Measurements from ENCODE around the gene TNNT2. TPM values are rescaled to one million over a fixed set of nuclear protein-coding genes. Genes with fewer than 3 reads are reported as not detected.
A peak's percentile ranks its signal among the peaks of the same experiment; 100 is the strongest.

The TNNT2 gene
- total RNA-seq, 4 donors from 2014 or later = 1.3 to 6.1 (median 1.8) TPM

GRCh38 chr1:201332616-201333335 lies 44.7 kb downstream of the TNNT2 start:
- no peak for TF ChIP-seq CTCF (IDR thresholded peaks at IDR 0.05)
- no peak for TF ChIP-seq POLR2A (IDR thresholded peaks at IDR 0.05)
- 86 to 88% methylated on average over 7 of the region's 10 CpGs for WGBS, 2 donors
- intact Hi-C loops (cut with DNase I) = no loop called here
- peak overlapping the region in 2 of 4 donors; percentile 76 to 79 for H3K27ac ChIP-seq
- H3K4me1 ChIP-seq = peaks cover 4 to 86% (median 5%) of the 10 kb centered on the region in 3 donors
- no peaks in the 10 kb centered on the region for H3K27me3 ChIP-seq
- no peaks in the 10 kb centered on the region for H3K9me3 ChIP-seq
- no peak for DNase-seq
- H3K36me3 ChIP-seq = peaks cover 0 to 50% (median 9%) of the 10 kb centered on the region in 3 donors
- no peak overlapping the region for H3K4me3 ChIP-seq

DNA sequence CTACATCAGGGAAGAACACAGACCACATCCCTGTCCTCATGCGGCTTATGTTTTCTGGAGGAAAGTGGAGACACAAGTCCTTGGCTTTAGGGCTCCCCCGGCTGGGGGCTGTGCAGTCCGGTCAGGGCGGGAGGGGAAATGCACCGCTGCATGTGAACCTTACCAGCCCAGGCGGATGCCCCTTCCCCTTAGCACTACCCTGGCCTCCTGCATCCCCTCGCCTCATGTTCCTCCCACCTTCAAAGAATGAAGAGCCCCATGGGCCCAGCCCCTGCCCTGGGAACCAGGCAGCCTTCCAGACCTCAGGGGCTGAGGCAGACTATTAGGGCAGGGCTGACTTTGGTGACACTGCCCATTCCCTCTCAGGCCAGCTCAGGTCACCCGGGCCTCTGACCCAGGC lies 45.5 kb downstream of the TNNT2 start:
- 85 to 86% methylated on average over 4 of the region's 8 CpGs for WGBS, 2 donors
- no peaks in the 10 kb centered on the region for H3K9me3 ChIP-seq
- no peak for DNase-seq
- no peaks in the 10 kb centered on the region for H3K27me3 ChIP-seq
- TF ChIP-seq CTCF (IDR thresholded peaks at IDR 0.05) (no peak), POLR2A (IDR thresholded peaks at IDR 0.05) (no peak)
- peaks cover 4 to 94% (median 10%) of the 10 kb centered on the region in 3 donors for H3K4me1 ChIP-seq
- H3K27ac ChIP-seq = peak overlapping the region in 2 of 4 donors; percentile 76 to 79
- H3K4me3 ChIP-seq = no peak overlapping the region
- H3K36me3 ChIP-seq = peaks cover 0 to 57% (median 9%) of the 10 kb centered on the region in 3 donors
- intact Hi-C loops (cut with DNase I) = no loop called here

GRCh38 chr1:201331166-201331565 lies 46.3 kb downstream of the TNNT2 start:
- Histone ChIP-seq H3K4me3 (no peak overlapping the region), H3K36me3 (peaks cover 3 to 66% (median 9%) of the 10 kb centered on the region in 3 donors), H3K27me3 (no peaks in the 10 kb centered on the region), H3K27ac (peak overlapping the region in 2 of 4 donors; percentile 13 to 76), H3K4me1 (peaks cover 4 to 100% (median 12%) of the 10 kb centered on the region in 3 donors), H3K9me3 (no peaks in the 10 kb centered on the region)
- WGBS, 2 donors = 84 to 92% methylated on average over 6 of the region's 7 CpGs
- intact Hi-C loops (cut with DNase I) = no loop called here
- DNase-seq = no peak
- TF ChIP-seq CTCF (IDR thresholded peaks at IDR 0.05) = no peak
- no peak for TF ChIP-seq POLR2A (IDR thresholded peaks at IDR 0.05)

DNA sequence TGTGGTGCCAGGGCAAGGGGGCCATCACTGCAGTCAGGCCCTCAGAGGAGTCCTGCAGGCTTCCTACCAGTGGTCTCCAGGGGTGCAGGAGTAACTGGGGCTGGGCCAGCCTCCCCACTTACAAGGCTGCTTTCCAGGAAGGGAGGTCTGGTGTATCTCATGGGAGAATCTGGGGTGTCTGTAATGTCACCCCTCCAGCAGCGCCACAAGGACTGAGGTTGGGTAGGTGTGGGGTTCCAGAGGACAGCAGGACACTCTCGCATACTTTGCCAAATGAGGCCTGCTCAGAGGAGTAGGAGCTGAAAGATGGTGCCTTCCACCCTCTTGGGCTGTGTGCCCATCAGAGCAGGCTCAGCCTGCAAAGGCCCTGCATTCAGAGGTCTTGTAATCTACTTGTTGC lies 46.9 kb downstream of the TNNT2 start:
- TF ChIP-seq CTCF (IDR thresholded peaks at IDR 0.05) (no peak), POLR2A (IDR thresholded peaks at IDR 0.05) (no peak)
- Histone ChIP-seq H3K4me1 (peaks cover 4 to 100% (median 7%) of the 10 kb centered on the region in 3 donors), H3K27me3 (no peaks in the 10 kb centered on the region), H3K36me3 (peaks cover 7 to 72% (median 9%) of the 10 kb centered on the region in 3 donors), H3K27ac (peak overlapping the region in 2 of 4 donors; percentile 13 to 76), H3K9me3 (no peaks in the 10 kb centered on the region), H3K4me3 (no peak overlapping the region)
- 82% methylated on average over 2 of the region's 2 CpGs; no CpG with 5 or more reads in 1 of the 2 donors for WGBS, 2 donors
- intact Hi-C loops (cut with DNase I) = no loop called here
- DNase-seq = no peak

- no peaks in the 10 kb centered on the region for H3K27me3 ChIP-seq
- H3K9me3 ChIP-seq = no peaks in the 10 kb centered on the region
- WGBS, 2 donors = 60 to 75% methylated on average over 2 to 4 of the region's 4 CpGs
- H3K4me3 ChIP-seq = no peak overlapping the region
- no peak for DNase-seq
- peaks cover 7 to 79% (median 15%) of the 10 kb centered on the region in 3 donors for H3K36me3 ChIP-seq
- intact Hi-C loops (cut with DNase I) = no loop called here
- peaks cover 4 to 100% (median 7%) of the 10 kb centered on the region in 3 donors for H3K4me1 ChIP-seq
- H3K27ac ChIP-seq = peak overlapping the region in 3 of 4 donors; percentile 19 to 70 (median 67)
- no peak for TF ChIP-seq CTCF (IDR thresholded peaks at IDR 0.05)
- TF ChIP-seq POLR2A (IDR thresholded peaks at IDR 0.05) = no peak
Measured at GRCh38 chr1:201329801-201330200, 47.7 kb downstream of the TNNT2 start.

All from esophagus squamous epithelium (tissue), 5 donors.